GM19025 (cell line): ENCODE data around the gene PAAF1.

Source experiments
- ATAC-seq: cut with Tn5 transposase; IDR thresholded peaks from one replicate; pipeline ENCODE4 v1.9.1; 2021; ENCODE audit warnings: mild to moderate bottlenecking, low read depth, moderate library complexity; ENCODE audit not compliant: unreplicated experiment

The PAAF1 gene

DNA sequence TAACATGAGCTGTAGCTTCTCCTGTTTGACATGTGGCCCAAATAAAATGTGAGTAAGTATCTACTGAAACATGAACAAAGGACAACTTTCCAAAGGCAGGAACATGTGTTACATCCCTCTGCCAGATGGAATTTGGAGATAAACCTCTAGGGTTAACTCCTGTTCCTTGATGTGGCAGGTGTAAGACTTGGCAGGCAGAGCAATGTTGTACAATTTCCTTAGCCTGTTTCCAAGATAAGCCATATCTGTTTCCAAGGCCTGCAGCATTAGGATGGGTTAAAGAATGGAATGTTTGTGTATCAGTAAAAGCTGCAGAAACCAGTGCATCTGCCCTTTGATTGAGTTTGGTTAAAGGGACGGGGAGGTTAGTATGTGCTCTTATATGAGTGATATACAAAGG is 65.2 kb downstream of the PAAF1 start:
- no peak for ATAC-seq

DNA sequence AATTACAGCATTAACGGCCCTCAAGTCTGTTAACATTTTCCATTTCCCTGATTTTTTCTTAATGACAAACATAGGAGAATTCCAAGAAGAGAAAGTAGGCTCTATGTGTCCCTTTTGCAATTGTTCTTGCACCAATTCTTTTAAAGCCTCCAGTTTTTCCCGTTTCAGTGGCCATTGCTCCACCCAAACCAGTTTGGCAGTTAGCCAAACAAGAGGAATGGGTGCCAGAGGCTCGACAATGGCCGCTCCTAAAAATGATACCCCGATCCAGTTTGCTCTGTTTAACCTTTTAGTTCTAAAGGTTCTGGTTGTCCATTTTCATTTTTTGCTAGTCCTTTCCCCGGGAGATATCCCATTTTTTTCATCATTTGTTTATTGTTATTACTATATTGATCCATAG is 67.3 kb downstream of the PAAF1 start:
- ATAC-seq = no peak

DNA sequence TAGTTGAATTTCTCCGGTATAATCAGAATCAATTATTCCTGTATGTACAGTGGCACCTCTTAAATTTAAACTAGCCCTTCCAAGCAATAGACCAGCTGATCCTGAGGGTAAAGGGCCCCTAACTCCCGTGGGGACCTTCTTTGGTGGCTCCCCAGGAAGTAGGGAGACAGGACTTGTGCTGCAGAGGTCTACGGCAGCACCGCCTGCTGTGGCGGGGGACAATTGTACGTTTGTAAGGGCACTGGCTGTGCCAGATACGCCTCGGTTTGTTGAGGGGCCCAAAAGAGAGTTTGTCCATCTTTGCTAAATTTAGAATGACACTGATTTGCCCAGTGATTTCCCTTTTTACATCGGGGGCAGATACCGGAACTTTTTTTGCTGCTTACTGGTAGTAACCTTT is 68.1 kb downstream of the PAAF1 start:
- ATAC-seq = no peak

DNA sequence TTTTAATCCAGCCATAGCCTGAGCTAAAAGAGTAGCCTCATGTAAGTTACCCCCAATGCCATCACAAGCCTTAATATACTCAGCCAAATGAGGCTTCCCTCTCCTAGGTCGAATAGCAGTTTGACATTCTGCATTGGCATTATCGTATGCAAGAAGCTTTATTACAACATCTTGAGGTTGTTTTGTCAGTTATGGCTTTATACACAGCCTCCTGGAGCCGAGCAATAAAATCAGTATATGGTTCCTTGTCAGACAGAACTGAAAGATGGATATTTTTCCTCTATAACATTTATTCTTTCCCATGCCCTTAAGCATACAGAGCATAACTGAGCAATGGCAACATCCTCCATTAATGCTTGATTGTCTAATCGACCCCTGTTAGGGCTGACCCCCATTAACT is 68.6 kb downstream of the PAAF1 start:
- ATAC-seq = no peak

DNA sequence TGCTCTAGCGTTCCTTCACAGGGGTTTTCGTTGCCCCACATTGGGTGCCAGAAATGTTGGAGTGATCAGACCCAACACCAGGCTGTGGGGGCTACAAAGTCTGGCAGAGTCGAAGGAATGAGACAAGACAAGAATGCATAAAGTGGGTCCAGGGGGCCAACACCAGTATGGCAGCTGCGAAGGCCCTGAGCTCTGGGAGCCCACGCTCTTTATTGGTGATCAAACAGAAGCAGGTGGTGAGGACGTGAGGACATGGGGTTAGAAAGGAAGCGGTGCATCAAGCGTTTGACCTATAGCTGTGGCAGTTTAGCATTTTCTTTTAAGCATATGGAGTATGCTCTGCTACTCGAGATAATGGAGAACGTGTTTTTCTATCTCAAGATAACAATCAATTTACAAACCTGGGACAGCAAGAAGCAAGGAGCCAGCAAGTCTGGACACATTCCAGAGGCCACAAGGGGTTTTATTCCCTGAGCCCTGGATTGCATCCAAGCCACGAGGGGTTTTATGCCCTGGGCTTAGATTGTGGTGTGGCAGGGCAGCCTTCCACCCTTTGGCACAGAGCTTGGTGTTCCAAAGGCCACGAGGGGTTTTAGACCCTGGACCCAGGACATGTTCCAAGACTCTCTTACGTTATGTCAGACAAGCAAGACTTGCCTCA is 70.1 kb downstream of the PAAF1 start:
- ATAC-seq = no peak

DNA sequence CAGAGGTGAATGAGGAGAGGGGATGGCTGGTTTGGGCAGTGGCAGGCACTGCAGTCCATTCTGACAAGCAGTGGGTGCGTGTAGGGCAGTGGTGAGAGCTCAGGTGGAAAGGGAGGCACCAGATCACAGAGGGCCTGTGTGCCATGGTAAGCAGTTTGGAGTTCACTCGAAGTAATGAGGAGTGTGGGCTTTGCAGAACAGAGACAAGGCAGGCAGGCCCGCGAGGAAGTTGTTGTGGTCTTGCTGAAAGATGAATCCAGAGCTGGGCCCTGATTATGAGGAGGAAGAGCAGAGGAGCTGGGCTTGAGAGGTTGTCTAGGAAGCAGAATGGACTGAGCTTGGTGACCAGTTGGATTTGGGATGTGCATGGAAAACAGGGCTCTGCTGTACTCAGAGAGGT is 72.4 kb downstream of the PAAF1 start:
- no peak for ATAC-seq

DNA sequence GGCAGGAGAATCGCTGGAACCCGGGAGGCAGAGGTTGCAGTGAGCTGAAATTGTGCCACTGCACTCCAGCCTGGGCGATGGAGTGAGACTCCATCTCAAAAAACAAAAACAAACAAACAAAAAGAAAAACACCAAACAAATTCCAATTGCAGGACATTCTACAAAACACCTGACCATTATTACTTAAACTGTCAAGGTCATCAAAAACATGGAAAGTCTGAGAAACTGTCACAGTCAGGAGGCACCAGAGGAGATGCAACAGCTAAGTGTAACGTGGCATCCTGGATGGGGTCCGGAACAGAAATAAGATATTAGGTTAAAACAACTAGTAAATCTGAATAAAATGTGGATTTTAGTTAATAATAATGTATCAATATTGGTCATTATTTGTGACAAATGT is 73.1 kb downstream of the PAAF1 start:
- no peak for ATAC-seq

DNA sequence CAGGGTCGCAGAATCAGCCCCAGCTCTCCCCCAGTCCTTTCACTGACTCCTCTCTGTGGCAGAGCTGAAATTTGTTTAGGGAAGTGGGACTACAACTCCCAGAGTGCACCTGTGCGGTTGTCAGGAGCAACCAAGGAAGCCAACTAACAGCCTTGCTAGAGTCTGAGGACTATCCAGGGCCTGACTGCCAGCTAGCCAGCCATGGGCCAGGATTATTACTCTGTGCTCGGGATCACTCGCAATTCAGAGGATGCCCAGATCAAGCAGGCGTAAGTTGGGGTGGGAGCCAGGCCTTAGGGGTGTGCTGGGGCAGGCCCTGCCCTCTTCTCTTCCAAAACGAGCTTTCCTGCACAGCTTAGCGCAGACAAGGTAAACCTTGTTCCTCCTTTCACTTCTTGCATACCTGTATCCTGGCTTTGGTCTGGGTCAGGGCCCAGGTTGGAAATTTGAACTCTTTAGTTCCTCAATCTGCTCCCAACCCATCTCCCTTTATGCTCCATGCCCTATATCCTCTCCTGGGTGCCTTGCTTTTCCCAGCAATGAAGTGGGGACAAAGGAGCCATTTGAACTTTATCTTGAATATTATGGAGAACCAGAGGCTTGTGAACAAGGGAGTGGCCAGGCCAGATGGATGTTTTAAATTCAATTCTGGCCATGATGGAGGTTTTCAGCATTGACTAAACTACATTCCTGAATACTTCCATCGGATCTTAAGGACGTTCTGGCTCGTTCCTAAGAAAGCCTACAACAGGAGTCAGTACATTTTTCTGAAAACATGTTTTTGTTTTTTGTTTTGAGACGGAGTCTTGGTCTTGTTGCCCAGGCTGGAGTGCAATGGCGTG is 74.3 kb downstream of the PAAF1 start, which contains the start of gene DNAJB13:
TSS of gene DNAJB13 (plus strand) at position 158 of the 842 bp plus-strand sequence. CDS start at position 202, 44 bp downstream.
- peak; percentile 81 for ATAC-seq

DNA sequence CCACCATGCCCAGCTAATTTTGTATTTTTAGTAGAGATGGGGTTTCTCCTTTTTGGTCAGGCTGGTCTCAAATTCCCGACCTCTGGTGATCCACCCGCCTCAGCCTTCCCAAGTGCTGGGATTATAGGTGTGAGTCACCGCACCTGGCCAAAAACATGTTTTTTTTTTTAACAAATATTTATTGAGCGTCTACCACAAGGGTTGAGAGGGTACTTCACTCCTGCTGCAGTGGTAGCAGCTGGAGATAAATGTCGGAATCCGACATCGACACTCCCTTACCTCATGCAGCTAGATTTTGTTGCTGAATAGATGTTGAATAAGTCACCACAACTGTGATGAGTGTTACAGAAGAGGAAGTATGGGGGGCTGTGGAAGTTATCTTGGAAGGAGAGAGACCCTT is 75.0 kb downstream of the PAAF1 start:
- no peak for ATAC-seq

DNA sequence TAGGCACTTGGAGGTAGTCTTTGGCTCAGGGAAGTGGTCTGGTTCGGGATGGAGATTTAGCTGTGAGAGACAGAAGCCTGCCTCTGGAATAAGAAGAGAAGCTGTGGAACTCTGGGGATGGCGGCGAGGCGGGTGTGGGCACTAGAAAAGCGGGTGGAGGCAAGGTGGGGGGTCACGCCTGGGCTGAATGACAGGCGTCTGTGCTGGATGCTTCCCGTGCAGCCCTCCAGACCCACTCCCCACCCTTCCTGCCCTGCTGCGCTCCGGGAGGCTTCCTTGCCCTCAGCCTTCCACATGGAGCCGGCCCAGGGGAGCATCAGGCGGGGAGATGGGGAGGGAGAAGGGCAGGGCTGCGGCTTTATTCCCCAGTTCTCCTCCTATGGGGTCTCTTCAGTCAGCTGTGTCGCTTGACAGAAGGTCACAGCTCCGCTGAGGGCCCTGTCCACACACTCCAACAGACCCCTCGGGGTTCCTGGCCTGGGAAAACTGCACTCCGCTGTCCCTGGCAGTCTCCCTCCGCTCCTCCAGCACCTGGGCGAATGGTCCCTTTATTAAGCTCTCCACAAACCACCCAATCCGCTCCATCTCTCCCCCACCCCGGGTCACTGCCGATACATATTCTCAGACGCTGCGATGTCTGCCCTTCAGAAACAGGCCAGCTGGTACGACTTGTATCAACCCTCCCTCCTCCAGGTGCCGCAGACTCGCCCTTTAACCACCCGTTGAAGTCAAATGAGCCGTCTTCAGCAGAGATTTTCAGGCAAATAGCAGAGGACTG is 80.3 kb downstream of the PAAF1 start:
- no peak for ATAC-seq

DNA sequence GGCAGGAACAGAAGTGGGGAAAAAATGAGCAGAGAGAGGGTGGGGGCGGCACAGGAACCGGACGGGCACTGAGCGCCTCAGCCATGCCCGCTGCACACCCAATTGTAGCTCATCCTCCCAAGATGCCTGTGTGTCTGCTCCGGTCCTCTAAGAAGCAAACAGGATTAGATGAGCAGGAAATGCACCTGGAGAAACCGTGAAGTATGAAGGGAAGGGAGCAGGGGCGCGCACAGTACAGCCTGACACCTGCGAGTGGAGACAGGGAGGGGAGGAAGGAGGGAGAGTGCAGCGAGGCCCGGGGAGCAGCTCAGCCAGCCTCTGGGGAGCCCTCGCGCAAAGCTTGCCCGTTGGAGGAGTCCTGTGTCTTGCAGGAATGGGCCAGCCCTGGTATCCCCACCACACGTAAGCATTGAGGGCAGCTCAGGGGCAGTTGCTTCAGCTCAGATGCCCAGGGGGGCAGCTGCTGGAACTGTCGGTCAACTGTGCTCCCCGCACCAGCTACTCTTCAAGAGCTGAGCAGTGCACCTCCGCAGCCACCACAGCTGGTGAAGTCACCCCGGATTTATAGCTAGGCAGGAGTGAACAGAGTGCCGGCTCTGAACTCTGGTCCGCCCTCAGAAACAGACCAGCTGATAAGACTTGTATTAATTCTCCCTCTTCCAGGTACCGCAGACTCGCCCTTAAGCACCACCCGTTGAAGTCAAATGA is 81.0 kb downstream of the PAAF1 start:
- no peak for ATAC-seq

DNA sequence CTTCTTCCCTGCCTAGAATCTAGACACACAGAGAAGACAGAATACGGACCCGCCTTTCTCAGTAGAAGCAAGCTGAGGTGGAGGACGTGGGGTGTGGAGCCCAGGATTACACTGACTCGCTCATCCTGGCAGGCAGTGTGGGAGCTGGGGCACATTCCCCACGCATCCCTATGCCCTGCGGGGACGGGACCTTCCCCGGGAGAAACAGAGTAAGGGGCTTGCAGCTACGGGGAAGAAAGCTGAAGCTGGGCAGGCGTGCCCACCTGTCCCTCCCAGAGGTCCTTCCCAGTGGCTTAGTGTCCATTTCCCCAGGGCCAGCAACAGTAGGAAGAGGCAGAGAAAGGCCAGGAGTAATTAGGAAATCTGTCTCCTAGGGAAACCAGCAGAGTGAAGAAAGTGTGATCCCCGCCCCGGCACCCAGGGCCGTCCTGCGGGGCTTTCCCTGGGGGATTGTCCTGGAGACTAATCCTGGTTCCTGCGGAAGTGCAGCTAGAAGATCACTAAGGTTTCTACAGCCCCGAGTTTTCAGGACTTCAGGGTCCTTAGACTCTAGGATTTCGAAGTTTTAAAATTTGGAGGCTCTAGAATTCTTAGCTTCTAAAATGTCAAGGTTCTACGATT is 81.8 kb downstream of the PAAF1 start:
- ATAC-seq = no peak

DNA sequence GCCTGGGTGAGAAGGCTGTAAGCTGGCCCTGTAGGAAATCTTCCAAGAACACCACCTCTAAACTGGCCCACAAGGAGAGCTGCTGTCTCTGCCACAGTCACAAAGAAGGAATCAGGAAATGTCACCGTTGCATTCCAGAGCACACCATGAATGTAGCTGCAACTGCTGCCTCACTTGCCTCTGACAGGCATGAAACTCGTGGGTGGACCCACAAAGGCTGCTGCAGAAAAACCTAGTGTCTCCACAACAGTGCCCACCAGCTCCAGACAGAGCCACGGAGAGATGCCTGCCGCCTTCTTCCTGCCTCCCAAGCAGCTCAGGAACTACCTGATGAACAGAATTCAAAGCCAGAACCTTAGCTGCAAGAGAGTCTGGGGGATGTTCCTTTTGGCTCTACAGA is 84.5 kb downstream of the PAAF1 start:
- no peak for ATAC-seq

DNA sequence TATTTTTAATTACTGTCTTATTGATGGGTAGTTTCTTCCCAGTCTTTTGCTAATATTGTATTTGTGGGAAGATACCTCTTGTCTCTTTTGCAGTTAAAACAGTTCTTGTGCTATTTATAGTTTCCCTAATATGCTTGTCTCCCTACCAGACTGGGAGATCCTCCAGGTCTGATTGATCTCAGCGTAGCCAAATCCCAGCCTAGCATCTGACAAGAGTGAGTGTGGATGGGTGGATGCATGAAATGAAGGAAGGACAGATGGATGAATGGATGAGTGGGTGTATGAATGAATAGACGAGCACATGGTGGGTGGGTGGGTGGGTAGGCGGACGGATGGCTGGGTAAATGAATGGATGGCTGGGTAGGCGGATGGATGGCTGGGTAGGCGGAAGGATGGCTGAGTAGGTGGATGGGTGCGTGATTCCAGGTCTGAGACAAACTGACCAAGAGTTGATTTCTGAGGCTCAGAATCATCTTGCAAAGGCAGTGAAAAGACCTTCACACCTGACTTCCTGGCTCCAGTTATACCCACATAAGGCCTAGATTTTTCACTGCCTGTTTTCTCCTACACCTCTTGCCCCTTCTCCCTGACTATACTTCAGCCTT is 85.4 kb downstream of the PAAF1 start:
- ATAC-seq = no peak

DNA sequence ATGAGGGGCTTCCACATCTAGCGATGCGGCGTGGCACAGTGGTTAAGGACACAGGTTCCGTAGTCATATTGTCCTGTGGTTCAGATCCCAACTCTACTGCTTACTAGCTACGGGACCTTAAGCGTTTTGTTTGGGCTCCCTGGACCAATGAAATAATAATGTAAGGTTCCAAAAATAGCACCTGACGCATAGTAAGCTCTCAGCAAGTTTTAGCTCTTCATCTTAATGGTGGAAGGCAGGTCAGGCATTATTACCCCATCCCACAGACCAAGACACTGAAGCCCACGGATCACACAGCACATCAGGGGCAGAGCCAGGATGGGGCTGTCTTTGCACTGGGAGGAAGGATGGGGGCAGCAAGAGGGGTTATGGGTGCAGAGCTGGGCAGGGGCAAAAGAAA is 87.1 kb downstream of the PAAF1 start:
- ATAC-seq = no peak

DNA sequence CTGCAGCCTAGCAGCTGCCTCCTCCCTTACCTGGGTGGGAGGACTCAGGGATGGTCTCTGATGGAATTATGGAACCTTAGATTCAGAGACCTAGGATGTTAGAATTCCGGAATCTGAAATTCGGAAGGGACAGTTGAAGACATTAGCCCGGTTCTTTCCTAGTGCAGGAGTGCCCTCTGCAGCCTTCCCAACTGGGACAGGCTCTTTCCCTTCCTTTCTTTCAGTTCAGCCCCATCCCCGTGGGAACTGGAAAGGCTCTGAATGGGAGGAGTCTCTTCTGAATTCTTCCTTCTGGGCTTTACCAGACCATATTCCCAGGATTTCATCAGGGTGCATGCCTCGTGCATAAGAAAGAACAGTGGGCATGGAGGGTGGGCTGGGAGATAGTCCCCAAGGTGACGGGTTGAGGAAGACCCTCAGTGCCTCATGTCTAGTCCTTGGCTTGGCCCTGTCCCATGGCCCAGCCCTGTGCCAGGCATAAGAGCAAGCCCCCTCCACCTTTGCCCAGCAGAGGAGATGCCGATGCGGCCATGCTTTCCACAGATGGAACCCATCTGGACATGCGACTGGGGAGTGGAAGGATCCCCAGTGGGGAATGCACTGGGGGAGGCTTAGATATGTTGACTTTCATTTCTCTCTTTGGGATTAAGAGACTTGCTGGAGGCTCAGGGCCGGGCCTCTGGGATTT is 88.4 kb downstream of the PAAF1 start:
- ATAC-seq = no peak

DNA sequence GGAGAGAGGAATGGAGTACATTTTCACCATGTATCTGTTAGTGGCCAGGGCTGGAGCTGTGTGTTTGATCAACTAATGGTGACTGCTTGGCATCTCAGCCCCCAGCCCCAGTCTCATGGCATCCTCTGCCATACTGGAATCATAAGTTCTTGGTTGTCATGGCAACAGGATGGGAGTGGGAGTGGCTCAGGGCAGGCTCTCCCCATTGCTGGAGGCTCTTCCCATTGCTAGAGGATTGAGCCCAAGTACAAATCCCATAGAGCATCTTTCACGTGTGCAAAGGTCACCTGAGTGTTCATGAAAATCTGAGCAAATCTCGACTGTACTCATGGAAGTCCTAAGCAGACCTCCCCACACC is 88.9 kb downstream of the PAAF1 start:
- ATAC-seq = no peak

DNA sequence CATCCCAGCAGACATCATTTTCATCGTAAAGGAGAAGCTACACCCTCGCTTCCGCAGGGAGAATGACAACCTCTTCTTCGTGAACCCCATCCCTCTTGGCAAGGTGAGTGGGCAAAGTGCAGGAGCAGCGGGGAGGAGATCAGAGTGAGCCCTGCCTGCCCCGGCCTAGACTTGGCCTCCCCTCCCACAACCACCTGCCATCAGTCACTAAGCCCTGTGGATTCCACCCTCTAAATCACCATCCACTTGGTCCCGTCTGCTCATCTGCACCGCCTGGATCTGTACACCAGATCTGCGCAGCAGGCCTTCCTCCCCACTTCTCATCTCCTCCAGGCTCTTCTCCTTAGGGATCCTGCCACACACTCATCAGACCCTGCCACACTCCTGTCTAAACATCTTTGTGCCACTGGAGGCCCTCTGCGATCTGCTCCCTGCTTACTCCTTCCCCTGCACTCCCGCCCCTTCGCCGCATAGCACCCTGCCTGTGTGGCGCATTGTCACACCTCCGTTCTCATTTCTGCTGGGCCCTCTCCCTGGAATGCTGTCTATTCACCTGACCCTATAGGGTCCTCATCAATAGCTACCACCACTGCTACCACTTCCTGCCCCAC is 91.7 kb downstream of the PAAF1 start:
- ATAC-seq = no peak

DNA sequence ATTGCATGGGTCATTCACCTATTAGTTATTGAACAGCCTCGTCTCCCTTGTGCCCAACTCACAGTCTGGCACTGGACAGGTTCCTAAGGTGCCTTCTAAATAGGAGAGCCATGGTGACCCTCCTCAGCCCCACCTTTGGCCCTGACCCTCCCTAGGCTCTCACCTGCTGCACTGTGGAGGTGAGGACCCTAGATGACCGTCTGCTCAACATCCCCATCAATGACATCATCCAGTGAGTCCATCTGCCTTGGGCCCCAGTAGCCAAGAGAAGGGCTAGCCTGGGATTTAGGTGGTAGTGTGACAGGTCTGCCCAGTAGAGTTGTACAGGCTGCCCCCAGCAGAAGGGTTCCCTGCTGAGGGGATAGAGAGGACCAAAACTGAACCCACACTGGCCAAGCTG is 92.3 kb downstream of the PAAF1 start:
- ATAC-seq = no peak
